CD4-positive, alpha-beta memory T cell (primary cell): ENCODE results near the gene EXO1. TPM values are rescaled to one million over a fixed set of nuclear protein-coding genes. Genes with fewer than 3 reads are reported as not detected.

Source experiments
- CTCF ChIA-PET: fragments of 350-600 bp; sonication (Branson Sonifier 250); formaldehyde crosslinking; loops from one replicate; lab custom pipeline; 2021; ENCODE audit warnings: inconsistent platforms; ENCODE audit not compliant: partially characterized antibody; lab: Charles Lee
- POLR2A ChIA-PET: fragments of 350-600 bp; sonication (Branson Sonifier 250); formaldehyde crosslinking; loops from one replicate; lab custom pipeline; 2021; ENCODE audit not compliant: partially characterized antibody; lab: Charles Lee
- DNase-seq, 5 donors: peaks; one replicate each; pipeline versions ENCODE4 v3.0.0 to v3.0.0-alpha.2; 2020 to 2022; ENCODE audit warnings: mixed read lengths in 1 of 5
- H3K27ac ChIP-seq: one replicate; pipeline ENCODE4 v1.7.0; 2013; ENCODE audit warnings: low read depth, low read length
- H3K27me3 ChIP-seq: 2 replicates; pipeline ENCODE4 v1.7.0; 2013; ENCODE audit warnings: mild to moderate bottlenecking, low read length, moderate library complexity; ENCODE audit not compliant: insufficient read depth
- H3K36me3 ChIP-seq: 2 replicates; pipeline ENCODE4 v1.7.0; 2013; ENCODE audit warnings: mild to moderate bottlenecking, low read length, moderate library complexity; ENCODE audit not compliant: insufficient read depth
- H3K4me1 ChIP-seq: 2 replicates; pipeline ENCODE4 v1.7.0; 2013; ENCODE audit warnings: mild to moderate bottlenecking, low read length, moderate library complexity; ENCODE audit not compliant: insufficient read depth
- H3K4me3 ChIP-seq, 2 donors: one replicate each; pipeline ENCODE4 v1.7.0; 2013; ENCODE audit warnings: low read length in 2 of 2, mild to moderate bottlenecking in 1 of 2
- H3K9me3 ChIP-seq, 2 donors: one replicate each; pipeline ENCODE4 v1.7.0; 2013; ENCODE audit warnings: low read length in 2 of 2, control low read depth in 1 of 2; ENCODE audit not compliant: control insufficient read depth in 1 of 2
- H3K27ac Mint-ChIP-seq, 7 donors: one replicate each; pipeline ENCODE4 v1.8.0; 2020 to 2021; ENCODE audit warnings: mixed read lengths in 7 of 7, mild to moderate bottlenecking in 6 of 7, inconsistent platforms in 3 of 7, moderate library complexity in 3 of 7
- H3K27me3 Mint-ChIP-seq, 2 donors: one replicate each; pipeline ENCODE4 v1.8.0; 2020 to 2021; ENCODE audit warnings: mixed read lengths in 2 of 2
- H3K36me3 Mint-ChIP-seq, 2 donors: one replicate each; pipeline ENCODE4 v1.8.0; 2020 to 2021; ENCODE audit warnings: mixed read lengths in 2 of 2, inconsistent platforms in 1 of 2, mild to moderate bottlenecking in 1 of 2
- H3K4me1 Mint-ChIP-seq, 4 donors: one replicate each; pipeline ENCODE4 v1.8.0; 2020 to 2021; ENCODE audit warnings: mixed read lengths in 4 of 4, mild to moderate bottlenecking in 1 of 4
- H3K4me3 Mint-ChIP-seq, 8 donors: one replicate each; pipeline ENCODE4 v1.8.0; 2020 to 2021; ENCODE audit warnings: mixed read lengths in 8 of 8, mild to moderate bottlenecking in 7 of 8, moderate library complexity in 6 of 8, inconsistent platforms in 3 of 8
- H3K9me3 Mint-ChIP-seq, 8 donors: one replicate each; pipeline ENCODE4 v1.8.0; 2020 to 2021; ENCODE audit warnings: mixed read lengths in 8 of 8, mild to moderate bottlenecking in 5 of 8, inconsistent platforms in 3 of 8, moderate library complexity in 1 of 8
- intact Hi-C: fragments of 100-400 bp; cut with micrococcal nuclease; formaldehyde crosslinking; loops from one replicate; pipeline ENCODE4 v1.15.1; 2023
- polyA plus RNA-seq, 2 donors: library from polyadenylated mRNA; unstranded; fragments of 300-500 nt; fragmentation: Illumina TruSeq; gene quantifications; one replicate each; pipeline ENCODE4 v1.2.3, GENCODE V29; 2021
- total RNA-seq, 2 experiments: library from RNA; stranded (reverse); gene quantifications; one replicate each; pipeline ENCODE4 v1.2.3, GENCODE V29; 2021

Gene EXO1
- total and polyA plus RNA-seq, 4 experiments from 2014 or later: 0.41 to 0.44 TPM; not detected in 2

GRCh38 chr1:241926141-241926540 lies 78.1 kb downstream of the EXO1 start:
- peak overlapping the region in 1 of 7 donors; percentile 36 for H3K27ac Mint-ChIP-seq
- no peaks in the 10 kb centered on the region for H3K4me1 Mint-ChIP-seq
- Histone ChIP-seq H3K27ac (no peak overlapping the region), H3K9me3 (no peaks in the 10 kb centered on the region), H3K4me3 (no peak overlapping the region), H3K4me1 (no peaks in the 10 kb centered on the region), H3K36me3 (no peaks in the 10 kb centered on the region), H3K27me3 (no peaks in the 10 kb centered on the region)
- peaks cover 2 to 4% of the 10 kb centered on the region in 2 donors for H3K27me3 Mint-ChIP-seq
- intact Hi-C loops: no loop called here
- no peaks in the 10 kb centered on the region for H3K9me3 Mint-ChIP-seq
- ChIA-PET CTCF (no interaction called here), POLR2A (no interaction called here)
- H3K36me3 Mint-ChIP-seq: no peaks in the 10 kb centered on the region
- DNase-seq: no peak
- H3K4me3 Mint-ChIP-seq: no peak overlapping the region

- Histone ChIP-seq H3K4me3 (no peak overlapping the region), H3K4me1 (no peaks in the 10 kb centered on the region), H3K27me3 (no peaks in the 10 kb centered on the region), H3K9me3 (no peaks in the 10 kb centered on the region), H3K36me3 (no peaks in the 10 kb centered on the region), H3K27ac (no peak overlapping the region)
- Mint-ChIP-seq H3K4me3 (no peak overlapping the region), H3K36me3 (no peaks in the 10 kb centered on the region), H3K27me3 (peaks cover 3 to 4% of the 10 kb centered on the region in 2 donors), H3K4me1 (no peaks in the 10 kb centered on the region), H3K9me3 (no peaks in the 10 kb centered on the region), H3K27ac (no peak overlapping the region)
- ChIA-PET CTCF (no interaction called here), POLR2A (no interaction called here)
- intact Hi-C loops: no loop called here
- DNase-seq: no peak
Measured at GRCh38 chr1:241927321-241927720, 79.3 kb downstream of the EXO1 start.

- no peaks in the 10 kb centered on the region for H3K9me3 ChIP-seq
- no peaks in the 10 kb centered on the region for H3K4me1 Mint-ChIP-seq
- no peak overlapping the region for H3K27ac Mint-ChIP-seq
- CTCF ChIA-PET: no interaction called here
- no peaks in the 10 kb centered on the region for H3K27me3 ChIP-seq
- H3K4me1 ChIP-seq: no peaks in the 10 kb centered on the region
- H3K27me3 Mint-ChIP-seq: peaks cover 0 to 4% of the 10 kb centered on the region in 2 donors
- H3K9me3 Mint-ChIP-seq: no peaks in the 10 kb centered on the region
- H3K4me3 Mint-ChIP-seq: no peak overlapping the region
- no peaks in the 10 kb centered on the region for H3K36me3 ChIP-seq
- no peak overlapping the region for H3K4me3 ChIP-seq
- POLR2A ChIA-PET: no interaction called here
- no peak overlapping the region for H3K27ac ChIP-seq
- H3K36me3 Mint-ChIP-seq: no peaks in the 10 kb centered on the region
- intact Hi-C loops: no loop called here
- no peak for DNase-seq
Measured at GRCh38 chr1:241932845-241933244, 84.8 kb downstream of the EXO1 start.

GRCh38 chr1:241934201-241934848 lies 86.3 kb downstream of the EXO1 start:
- H3K9me3 ChIP-seq: no peaks in the 10 kb centered on the region
- POLR2A ChIA-PET: no interaction called here
- no peak overlapping the region for H3K27ac Mint-ChIP-seq
- CTCF ChIA-PET: no interaction called here
- peaks cover 0 to 4% of the 10 kb centered on the region in 2 donors for H3K27me3 Mint-ChIP-seq
- H3K36me3 ChIP-seq: no peaks in the 10 kb centered on the region
- no peak overlapping the region for H3K4me3 Mint-ChIP-seq
- no peaks in the 10 kb centered on the region for H3K36me3 Mint-ChIP-seq
- no peak overlapping the region for H3K4me3 ChIP-seq
- H3K4me1 ChIP-seq: no peaks in the 10 kb centered on the region
- intact Hi-C loops: no loop called here
- H3K27me3 ChIP-seq: no peaks in the 10 kb centered on the region
- no peaks in the 10 kb centered on the region for H3K4me1 Mint-ChIP-seq
- no peak overlapping the region for H3K27ac ChIP-seq
- DNase-seq: no peak
- H3K9me3 Mint-ChIP-seq: peaks cover 0 to 7% (median 4%) of the 10 kb centered on the region in 8 donors

- no peak overlapping the region for H3K27ac ChIP-seq
- DNase-seq: no peak
- POLR2A ChIA-PET: no interaction called here
- Mint-ChIP-seq H3K4me1 (no peaks in the 10 kb centered on the region), H3K27ac (no peak overlapping the region), H3K9me3 (peaks cover 0 to 7% (median 5%) of the 10 kb centered on the region in 8 donors), H3K27me3 (peaks cover 0 to 4% of the 10 kb centered on the region in 2 donors), H3K4me3 (no peak overlapping the region), H3K36me3 (no peaks in the 10 kb centered on the region)
- no peak overlapping the region for H3K4me3 ChIP-seq
- no peaks in the 10 kb centered on the region for H3K36me3 ChIP-seq
- CTCF ChIA-PET: no interaction called here
- no peaks in the 10 kb centered on the region for H3K27me3 ChIP-seq
- no peaks in the 10 kb centered on the region for H3K9me3 ChIP-seq
- intact Hi-C loops: no loop called here
- no peaks in the 10 kb centered on the region for H3K4me1 ChIP-seq
Measured at GRCh38 chr1:241934866-241935265, 86.9 kb downstream of the EXO1 start.

Other genes starting within 250 kb of the EXO1 start
- 1 to 10 TPM; 7.5 to 8.8 TPM for gene CHML, start 207.8 kb upstream of the EXO1 start, total RNA-seq
- gene CHML, start 207.8 kb upstream of the EXO1 start, polyA plus RNA-seq: 1 to 10 TPM; 2.2 to 2.5 TPM
- 1 to 10 TPM; 3.9 to 4.8 TPM for gene OPN3, start 207.8 kb upstream of the EXO1 start, total RNA-seq
- gene OPN3, start 207.8 kb upstream of the EXO1 start, polyA plus RNA-seq: 10 to 100 TPM; 12.9 to 17.5 TPM
- not detected for gene WDR64, start 195.9 kb upstream of the EXO1 start, total RNA-seq
- gene WDR64, start 195.9 kb upstream of the EXO1 start, polyA plus RNA-seq: under 1 TPM in 1 of 2 donors, not detected in 1; 0.16 TPM
- gene BECN2, start 109.6 kb downstream of the EXO1 start, total RNA-seq: not detected
- not detected for gene BECN2, start 109.6 kb downstream of the EXO1 start, polyA plus RNA-seq
- gene MAP1LC3C, start 150.9 kb downstream of the EXO1 start, total RNA-seq: not detected
- not detected for gene MAP1LC3C, start 150.9 kb downstream of the EXO1 start, polyA plus RNA-seq